SK-N-MC (cell line): Measurements from ENCODE around the gene HYOU1.

Source experiments
- FOXP2 ChIP-seq: optimal IDR thresholded peaks from 2 replicates; pipeline ENCODE3; 2011; ENCODE audit warnings: mild to moderate bottlenecking, moderate library complexity; ENCODE audit not compliant: insufficient read depth; ENCODE audit errors: extremely low read length, control extremely low read depth
- POLR2AphosphoS5 ChIP-seq: IDR thresholded peaks from 2 replicates; pipeline ENCODE4 v1.6.1; 2012; ENCODE audit warnings: mild to moderate bottlenecking, low read depth, low read length, borderline replicate concordance

- peak; percentile 60; the same call in 1 of the 2 replicates for TF ChIP-seq POLR2AphosphoS5
- TF ChIP-seq FOXP2: no peak
Measured at GRCh38 chr11:119093942-119094815, 37.2 kb upstream of the HYOU1 start.
